Ishikawa (cell line): ENCODE results near the gene CNN3.
A peak's percentile ranks its signal among the peaks of the same experiment; 100 is the strongest.

Experiments
- CEBPB ChIP-seq: IDR thresholded peaks from 2 replicates; pipeline ENCODE4 v1.6.1; 2012
- CREB1 ChIP-seq: IDR thresholded peaks from 2 replicates; pipeline ENCODE4 v1.6.1; 2012; ENCODE audit warnings: low read depth
- EGR1 ChIP-seq: IDR thresholded peaks from 2 replicates; pipeline ENCODE4 v1.6.1; 2012
- EP300 ChIP-seq: IDR thresholded peaks from 2 replicates; pipeline ENCODE4 v1.6.1; 2012; ENCODE audit warnings: borderline replicate concordance
- FOXM1 ChIP-seq: IDR thresholded peaks from 2 replicates; pipeline ENCODE4 v1.6.1; 2012; ENCODE audit warnings: low read depth, borderline replicate concordance
- NFIC ChIP-seq: IDR thresholded peaks from 2 replicates; pipeline ENCODE4 v1.6.1; 2012
- RAD21 ChIP-seq: IDR thresholded peaks from 2 replicates; pipeline ENCODE4 v1.6.1; 2012; ENCODE audit warnings: low read depth
- TAF1 ChIP-seq: IDR thresholded peaks from 2 replicates; pipeline ENCODE4 v1.6.1; 2012; ENCODE audit warnings: low read depth, mild to moderate bottlenecking
- TCF12 ChIP-seq: IDR thresholded peaks from 2 replicates; pipeline ENCODE4 v1.6.1; 2012; ENCODE audit warnings: low read depth
- TEAD4 ChIP-seq: IDR thresholded peaks from 2 replicates; pipeline ENCODE4 v1.6.1; 2012
- YY1 ChIP-seq: IDR thresholded peaks from 2 replicates; pipeline ENCODE4 v1.6.1; 2012; ENCODE audit warnings: low read depth
- ZBTB7A ChIP-seq: IDR thresholded peaks from 2 replicates; pipeline ENCODE4 v1.6.1; 2012; ENCODE audit warnings: low read depth
- TF ChIP-seq, protein P1 (sequence below): IDR thresholded peaks from 2 replicates; pipeline ENCODE4 v1.6.1; 2012; ENCODE audit warnings: low read depth, mild to moderate bottlenecking
- TF ChIP-seq, protein P2 (sequence below): IDR thresholded peaks from 2 replicates; pipeline ENCODE4 v1.6.1; 2012
- TF ChIP-seq, protein P3 (sequence below): IDR thresholded peaks from 2 replicates; pipeline ENCODE4 v1.6.1; 2012

CNN3 gene

DNA sequence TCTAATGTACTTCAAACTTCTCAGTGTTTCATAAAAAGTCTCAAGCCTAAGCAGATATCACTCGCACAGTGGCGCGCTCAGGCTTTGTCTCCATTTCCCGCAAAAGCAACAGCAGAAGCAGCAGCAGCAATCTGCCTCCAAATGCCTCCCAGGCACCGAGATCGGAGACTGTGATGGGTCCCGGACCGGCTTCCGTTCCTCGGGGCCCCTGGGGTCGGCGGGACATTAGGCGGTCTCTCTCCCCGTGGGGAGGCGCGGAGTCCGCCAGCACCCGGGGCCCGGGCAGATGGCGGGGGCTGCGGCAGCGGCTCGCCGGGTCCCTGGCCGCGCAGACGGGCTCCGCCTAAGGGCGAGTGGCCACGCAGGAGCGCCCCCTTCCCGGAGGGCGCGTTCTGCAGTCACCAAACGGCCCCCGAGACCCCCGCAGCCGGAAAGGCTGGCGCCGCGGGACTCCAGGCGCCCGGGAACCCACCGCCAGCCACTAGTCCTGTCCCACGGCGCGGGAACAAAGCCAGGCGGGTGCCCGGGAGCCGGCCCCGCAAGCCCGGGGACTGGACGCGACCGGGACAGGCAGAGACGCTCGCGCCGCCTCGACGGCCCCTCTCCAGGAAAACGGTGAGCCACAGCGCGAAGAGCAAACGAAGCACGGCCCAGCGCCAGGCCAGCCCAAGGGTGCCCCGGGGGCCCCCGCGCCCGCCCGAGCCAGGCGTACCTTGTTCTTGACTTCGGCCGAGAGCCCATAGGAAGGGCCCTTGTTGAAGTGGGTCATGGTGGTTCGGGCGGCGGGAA, 590 bp downstream of the CNN3 start:
- TF ChIP-seq, protein P1, sequence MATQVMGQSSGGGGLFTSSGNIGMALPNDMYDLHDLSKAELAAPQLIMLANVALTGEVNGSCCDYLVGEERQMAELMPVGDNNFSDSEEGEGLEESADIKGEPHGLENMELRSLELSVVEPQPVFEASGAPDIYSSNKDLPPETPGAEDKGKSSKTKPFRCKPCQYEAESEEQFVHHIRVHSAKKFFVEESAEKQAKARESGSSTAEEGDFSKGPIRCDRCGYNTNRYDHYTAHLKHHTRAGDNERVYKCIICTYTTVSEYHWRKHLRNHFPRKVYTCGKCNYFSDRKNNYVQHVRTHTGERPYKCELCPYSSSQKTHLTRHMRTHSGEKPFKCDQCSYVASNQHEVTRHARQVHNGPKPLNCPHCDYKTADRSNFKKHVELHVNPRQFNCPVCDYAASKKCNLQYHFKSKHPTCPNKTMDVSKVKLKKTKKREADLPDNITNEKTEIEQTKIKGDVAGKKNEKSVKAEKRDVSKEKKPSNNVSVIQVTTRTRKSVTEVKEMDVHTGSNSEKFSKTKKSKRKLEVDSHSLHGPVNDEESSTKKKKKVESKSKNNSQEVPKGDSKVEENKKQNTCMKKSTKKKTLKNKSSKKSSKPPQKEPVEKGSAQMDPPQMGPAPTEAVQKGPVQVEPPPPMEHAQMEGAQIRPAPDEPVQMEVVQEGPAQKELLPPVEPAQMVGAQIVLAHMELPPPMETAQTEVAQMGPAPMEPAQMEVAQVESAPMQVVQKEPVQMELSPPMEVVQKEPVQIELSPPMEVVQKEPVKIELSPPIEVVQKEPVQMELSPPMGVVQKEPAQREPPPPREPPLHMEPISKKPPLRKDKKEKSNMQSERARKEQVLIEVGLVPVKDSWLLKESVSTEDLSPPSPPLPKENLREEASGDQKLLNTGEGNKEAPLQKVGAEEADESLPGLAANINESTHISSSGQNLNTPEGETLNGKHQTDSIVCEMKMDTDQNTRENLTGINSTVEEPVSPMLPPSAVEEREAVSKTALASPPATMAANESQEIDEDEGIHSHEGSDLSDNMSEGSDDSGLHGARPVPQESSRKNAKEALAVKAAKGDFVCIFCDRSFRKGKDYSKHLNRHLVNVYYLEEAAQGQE = no peak
- TF ChIP-seq TAF1 = no peak
- TF ChIP-seq ZBTB7A = peak; percentile 72
- TF ChIP-seq, protein P2, sequence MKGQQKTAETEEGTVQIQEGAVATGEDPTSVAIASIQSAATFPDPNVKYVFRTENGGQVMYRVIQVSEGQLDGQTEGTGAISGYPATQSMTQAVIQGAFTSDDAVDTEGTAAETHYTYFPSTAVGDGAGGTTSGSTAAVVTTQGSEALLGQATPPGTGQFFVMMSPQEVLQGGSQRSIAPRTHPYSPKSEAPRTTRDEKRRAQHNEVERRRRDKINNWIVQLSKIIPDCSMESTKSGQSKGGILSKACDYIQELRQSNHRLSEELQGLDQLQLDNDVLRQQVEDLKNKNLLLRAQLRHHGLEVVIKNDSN = no peak
- no peak for TF ChIP-seq CREB1
- TF ChIP-seq, protein P3, sequence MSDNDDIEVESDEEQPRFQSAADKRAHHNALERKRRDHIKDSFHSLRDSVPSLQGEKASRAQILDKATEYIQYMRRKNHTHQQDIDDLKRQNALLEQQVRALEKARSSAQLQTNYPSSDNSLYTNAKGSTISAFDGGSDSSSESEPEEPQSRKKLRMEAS = no peak
- no peak for TF ChIP-seq TEAD4
- no peak; the same call in 1 of the 2 replicates for TF ChIP-seq EP300

DNA sequence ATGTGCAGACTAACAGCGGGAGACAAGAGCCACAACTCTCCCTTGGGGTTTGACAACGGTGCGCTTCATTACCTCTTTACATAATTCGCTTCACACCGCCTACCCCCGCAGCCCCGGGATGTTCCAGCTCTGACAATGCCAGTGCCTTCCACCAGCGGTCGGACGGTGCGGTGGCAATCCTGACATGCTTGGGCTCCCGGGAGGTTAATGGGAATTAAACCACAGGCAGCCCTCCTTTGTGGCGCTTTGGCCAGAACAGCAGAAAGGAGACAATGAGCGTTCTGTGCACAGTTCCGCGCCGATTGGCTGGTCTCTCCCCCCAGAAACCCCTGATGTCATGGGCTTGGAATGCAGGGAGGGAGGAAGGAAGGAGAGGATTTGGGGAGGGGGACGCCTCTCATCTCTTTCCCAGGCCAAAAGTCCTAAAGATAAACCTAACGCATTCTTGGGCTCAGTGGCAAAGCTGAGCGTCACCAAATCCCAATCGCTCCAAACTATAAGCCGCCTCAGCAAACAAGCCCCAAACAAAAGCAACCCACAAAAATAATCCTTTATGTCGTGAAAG, 1.3 kb downstream of the CNN3 start:
- peak; percentile 64 for TF ChIP-seq TCF12
- no peak for TF ChIP-seq CEBPB
- TF ChIP-seq EP300 = peak; percentile 73
- TF ChIP-seq, protein P3 = peak; percentile 59
- no peak for TF ChIP-seq YY1
- peak; percentile 55 for TF ChIP-seq NFIC
- peak; percentile 94 for TF ChIP-seq TEAD4
- TF ChIP-seq, protein P2 = no peak
- TF ChIP-seq RAD21 = no peak
- TF ChIP-seq FOXM1 = no peak
- no peak for TF ChIP-seq EGR1
- TF ChIP-seq, protein P1 = no peak
- no peak for TF ChIP-seq CREB1
- TF ChIP-seq ZBTB7A = no peak
- TF ChIP-seq TAF1 = no peak

DNA sequence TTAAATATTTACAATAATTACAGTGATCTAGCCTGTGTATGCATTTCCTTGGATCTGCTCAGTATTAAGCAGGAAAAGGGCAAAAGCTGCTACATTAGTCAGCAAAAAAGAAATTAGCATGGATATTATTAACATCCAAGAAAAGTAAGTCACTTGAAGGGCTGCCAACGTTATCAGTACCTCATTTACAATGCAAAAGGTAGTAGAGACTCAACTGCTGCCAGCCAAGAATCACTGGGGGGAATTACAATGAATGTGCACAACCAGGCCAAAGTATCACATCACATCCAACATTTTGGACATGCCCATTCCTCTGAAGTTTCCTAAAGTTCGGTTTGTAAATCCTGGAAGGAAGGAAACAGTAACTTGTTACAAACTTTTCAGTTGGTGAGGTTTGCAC, 1.9 kb downstream of the CNN3 start:
- TF ChIP-seq, protein P3 = no peak
- TF ChIP-seq EP300 (no peak), TEAD4 (no peak)

DNA sequence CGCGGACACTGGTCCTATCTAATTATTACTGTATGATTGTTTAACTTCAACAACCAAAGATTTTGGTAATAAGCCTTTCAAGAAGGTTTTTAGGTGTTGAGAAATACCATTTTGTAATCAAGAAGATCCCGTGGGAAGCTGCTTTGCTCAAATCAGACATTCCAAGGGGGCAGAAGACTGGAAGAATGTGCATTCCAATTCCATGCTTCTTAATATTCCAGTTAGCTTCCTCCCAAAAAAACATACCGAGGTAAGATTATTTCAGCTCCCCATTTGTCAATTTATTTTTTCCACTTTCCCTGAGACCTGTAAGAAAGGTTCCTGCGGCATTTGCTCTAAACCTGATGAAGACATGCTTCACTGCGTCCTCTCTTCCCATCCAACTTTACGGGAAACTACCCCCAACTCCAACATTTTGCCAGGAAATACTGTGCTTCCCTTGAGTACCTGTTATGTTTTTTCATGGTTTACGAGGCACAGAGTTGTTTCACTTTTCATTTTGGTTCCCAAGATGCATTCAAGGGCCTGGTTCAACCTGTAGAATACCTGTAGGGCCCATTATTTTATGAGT, 4.1 kb downstream of the CNN3 start:
- TF ChIP-seq, protein P2 = no peak
- peak; percentile 38; the same call in 1 of the 2 replicates for TF ChIP-seq TEAD4
- TF ChIP-seq EGR1 = no peak
- TF ChIP-seq RAD21 = no peak
- no peak for TF ChIP-seq ZBTB7A

DNA sequence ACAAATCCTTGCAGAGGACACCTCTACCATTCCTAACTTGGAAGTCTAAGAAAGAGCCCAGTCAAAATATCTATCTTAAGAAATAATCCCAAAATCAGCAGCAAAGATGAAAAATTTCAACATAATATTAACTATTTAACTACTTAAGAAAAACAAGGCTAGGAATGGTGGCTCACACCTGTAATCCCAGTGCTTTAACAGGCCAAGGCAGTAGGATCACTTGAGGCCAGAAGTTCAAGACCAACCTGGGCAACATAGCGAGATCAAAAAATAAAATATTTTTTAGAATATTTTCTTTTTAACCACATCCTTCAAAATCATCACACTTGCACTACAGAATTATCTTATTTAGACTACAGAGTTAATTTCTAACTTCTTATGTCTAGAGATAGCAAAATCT, 4.9 kb downstream of the CNN3 start:
- TF ChIP-seq EGR1 (no peak), TCF12 (no peak), EP300 (no peak), TEAD4 (no peak), NFIC (no peak), RAD21 (no peak)
- TF ChIP-seq, protein P1 = no peak
